Measurements from ENCODE around the gene IL34.

IL34 gene

DNA sequence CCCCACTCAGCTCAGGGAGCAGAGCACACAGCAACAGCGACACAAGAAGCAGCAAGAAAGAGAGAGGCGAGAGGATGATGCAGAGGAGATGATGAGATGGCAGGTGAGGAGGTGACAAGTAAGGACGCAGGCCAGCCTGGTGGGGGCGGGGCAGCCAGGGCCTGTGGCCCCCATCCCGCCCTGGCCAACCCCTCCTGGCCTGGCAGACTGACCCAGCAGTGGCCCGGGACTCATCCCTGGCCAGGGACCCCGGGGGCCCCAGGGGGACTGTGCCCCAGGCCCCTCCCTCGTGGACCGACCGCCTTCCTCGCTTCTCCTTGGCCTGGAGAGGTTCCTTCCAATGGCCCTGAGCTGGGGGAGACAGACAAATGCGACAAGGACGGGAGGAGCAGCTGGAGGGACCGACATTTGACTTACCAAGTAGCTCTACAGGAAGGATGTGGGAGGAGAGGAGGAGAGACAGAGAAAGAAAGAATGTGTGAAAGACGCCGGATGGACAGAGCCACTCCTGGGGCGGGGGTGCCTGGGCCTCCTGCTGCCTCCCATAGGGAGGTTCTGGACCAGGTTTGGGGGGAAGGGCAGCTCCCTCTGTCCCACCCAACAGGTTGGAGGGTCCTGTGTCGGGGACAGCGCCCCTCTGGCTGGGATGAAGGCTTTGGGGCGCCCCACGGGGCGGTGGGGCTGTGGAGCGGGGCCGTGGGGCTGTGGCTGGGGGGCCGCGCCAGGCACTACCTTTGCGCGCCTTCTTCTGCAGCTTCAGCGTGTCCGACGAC is 32.7 kb downstream of the IL34 start:
- no peak for DNase-seq

DNA sequence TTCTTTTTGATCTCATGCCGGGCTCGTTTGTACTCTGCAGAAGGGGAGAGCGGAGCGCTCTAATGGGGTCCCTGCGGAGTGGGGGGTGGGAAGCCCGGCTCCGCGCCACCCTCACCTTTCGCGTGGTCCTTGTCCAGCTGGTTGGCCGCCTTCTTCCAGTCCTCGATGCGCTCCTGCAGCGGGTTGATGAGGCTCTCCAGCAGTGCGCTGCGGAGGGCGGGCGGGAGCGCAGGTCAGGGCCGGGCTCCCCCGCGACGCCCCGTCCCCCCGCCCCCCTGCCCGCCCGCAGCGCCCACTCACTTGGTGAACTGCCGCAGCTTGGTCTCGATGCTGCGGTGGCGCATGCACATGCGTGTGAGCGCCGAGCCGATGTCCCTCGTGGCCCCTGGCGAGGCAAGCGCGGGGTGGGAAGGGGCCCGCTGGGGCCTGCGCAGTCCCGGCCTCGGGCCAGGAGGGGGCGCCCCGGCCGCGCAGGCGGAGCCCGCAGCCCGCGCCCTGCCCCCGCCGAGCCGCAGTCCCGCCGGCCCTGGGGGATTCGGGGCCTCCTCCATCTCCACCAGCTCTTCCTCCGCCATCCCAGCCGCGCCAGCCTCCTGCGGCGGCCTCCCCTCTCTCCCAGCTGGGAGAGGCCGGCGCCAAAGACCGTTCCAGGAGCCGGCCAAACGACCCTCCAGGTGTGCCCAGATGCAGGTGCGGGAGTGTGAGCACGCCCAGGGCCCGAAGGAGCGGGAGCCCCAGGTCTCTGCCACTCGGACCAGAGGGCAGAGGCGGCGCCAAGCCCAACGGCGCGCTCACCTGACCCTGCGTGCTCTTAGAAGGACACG is 33.5 kb downstream of the IL34 start:
- DNase-seq = no peak

DNA sequence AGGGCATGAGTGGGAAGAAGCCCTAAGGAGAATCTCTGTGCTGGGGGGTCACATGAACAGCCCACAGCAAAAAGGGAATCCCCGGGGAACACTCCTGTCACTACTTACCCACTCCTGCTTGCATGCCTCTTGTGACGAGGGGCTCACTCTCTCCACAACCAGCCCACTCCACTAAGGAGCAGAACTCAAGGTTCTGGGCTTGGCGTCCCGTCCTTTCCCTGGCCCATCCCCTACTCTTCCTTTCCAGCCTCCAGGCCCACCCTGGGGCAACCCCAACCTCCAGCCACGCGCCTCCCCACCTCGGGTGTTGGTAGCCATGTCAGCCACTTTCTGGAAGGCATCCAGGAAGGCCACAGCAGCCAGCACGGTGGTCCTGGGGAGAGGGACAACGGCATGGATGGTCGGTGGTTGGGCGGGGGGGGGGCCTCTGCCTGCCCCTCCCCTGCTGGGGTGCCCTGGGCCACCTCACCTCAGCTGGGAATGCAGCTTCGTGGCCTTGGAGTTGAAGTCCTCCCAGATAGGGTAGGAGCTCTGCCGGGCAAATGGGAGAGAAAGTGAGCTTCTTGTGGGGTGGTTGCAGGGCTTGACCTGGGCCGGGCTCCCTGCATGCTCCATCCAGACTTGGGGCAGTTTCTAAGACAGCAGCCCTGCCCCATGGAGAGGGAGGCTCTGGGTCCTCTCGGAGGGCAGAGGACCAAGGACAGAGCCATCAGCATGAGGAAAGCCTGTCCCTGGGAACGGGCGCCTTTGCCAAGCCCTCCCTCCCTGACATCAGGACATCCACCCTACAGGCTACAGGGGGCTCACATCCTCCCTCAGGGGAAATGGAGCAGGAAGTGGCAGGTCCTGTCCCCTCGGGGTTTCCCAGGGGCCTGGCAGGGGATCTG is 34.4 kb downstream of the IL34 start:
- DNase-seq = no peak

DNA sequence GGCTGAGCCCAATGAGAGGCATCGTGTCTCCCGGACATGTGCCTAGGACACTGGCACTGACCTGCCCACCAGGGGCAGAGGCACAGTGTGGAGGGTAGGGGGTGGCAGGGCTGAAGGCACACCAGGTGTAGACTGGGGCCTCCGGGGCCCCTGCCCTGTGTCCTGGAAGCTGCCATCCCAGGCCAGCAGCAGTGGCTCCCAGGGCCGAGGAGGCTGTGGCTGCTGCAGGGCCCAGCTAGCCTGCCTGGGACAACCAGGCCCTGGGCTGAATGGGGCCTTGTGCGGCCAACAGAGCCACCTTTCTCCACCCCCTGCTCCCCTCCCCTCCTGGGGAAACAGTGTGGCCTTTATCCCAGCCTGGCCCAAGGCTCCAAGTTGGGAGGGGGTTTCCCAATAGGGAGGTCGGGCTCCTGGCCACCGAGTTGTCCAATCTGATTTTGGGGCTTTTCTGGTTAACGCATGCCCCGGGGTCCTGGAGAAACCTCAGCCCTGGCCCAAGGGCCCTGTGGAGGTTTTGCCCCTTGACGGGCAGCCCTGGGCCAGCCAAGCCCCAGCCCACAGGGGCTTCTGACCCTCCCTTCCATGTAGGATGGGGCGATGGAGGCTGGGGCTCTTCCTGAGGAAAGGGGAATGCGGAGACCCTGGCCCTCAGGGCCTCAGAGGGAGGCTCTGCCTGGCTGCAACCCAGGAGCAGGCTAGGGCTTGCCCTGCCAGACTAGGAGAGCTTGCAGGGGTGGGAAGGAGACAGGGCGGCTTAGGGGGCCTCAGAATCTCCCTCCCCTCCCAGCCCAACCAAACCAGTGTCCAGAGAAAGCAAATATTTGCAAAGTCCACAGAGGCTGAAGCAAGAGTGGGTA is 35.3 kb downstream of the IL34 start:
- DNase-seq = no peak

DNA sequence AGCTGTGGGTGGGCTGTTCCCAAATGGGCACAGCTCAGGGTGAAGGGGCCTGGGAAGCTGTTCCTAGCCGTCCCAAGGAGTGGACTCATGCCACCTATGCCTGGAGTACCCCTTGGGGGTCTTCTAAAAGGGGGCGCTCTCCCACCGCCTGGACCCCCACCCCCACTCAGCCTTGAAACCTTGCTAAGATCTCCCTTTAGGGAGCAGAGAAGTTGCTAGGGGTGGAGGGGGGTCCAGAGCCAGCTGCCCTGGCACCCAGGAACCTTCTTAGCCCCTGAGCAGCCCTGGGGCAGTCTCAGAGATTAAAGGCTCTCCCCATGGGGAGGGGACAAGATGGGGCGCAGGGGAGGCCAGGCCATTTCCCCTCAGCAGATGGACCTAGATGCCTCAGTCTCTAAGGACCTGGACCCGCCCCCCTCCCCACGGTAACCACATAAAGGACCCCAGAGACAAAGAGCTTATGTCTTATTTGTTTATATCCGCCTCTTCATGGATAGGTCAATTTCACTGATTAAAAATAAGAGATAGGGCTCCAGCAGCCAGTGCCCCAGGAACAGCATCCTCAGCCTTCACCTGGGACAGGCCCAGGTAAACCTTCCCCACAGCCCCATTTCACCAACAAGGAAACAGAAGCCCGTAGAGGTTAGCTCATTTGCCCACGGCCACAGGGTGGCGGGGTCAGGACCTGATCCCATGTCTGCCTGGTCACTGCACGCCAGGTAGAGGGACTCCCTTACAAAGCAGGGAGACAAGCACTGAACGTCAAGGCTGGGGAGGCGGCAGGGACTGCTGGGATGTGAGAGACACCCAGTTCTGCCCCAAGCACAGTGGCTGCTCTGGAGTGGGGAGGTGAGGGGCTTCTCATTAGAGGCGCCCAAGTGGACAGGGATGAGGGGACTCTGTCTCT is 36.1 kb downstream of the IL34 start:
- DNase-seq = no peak

DNA sequence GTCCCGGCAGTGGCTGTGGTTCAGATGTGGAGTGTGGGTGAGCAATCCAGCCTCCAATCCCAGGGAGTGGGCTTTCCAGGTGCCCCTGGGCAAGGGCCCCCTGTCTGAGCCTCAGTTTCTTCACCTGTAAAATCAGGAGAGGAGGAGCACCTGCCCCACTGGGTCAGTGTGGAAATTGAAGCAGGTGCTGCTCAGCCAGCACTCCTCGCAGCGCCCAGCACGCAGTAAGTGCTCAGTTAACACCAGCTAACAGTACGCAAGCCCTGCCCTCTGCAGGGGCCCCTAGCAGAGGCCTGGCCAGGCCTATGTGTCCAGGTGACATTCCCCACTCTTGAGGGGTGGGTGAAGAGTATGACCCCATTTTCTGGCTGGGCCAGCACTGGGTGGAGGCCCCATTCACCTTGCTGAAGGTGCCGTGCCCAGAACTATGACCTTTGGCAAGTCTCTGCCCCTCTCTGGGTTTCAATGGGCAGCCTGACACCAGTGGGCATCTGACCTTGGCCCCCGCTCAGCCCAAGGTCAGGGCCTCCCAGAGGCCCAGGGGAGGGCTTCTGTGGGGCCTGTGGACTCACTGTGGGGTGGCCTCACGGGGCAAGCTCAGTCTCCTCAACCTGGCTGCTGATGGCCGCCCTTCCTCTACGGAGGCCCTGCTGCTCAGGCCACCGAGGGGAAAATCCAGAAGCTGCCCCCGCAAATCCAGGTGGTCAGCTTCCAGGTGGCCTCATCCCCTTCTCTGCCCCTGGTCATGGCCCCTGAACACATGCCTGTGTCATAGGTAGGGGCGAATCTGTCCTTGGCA is 37.0 kb downstream of the IL34 start:
- no peak for DNase-seq

DNA sequence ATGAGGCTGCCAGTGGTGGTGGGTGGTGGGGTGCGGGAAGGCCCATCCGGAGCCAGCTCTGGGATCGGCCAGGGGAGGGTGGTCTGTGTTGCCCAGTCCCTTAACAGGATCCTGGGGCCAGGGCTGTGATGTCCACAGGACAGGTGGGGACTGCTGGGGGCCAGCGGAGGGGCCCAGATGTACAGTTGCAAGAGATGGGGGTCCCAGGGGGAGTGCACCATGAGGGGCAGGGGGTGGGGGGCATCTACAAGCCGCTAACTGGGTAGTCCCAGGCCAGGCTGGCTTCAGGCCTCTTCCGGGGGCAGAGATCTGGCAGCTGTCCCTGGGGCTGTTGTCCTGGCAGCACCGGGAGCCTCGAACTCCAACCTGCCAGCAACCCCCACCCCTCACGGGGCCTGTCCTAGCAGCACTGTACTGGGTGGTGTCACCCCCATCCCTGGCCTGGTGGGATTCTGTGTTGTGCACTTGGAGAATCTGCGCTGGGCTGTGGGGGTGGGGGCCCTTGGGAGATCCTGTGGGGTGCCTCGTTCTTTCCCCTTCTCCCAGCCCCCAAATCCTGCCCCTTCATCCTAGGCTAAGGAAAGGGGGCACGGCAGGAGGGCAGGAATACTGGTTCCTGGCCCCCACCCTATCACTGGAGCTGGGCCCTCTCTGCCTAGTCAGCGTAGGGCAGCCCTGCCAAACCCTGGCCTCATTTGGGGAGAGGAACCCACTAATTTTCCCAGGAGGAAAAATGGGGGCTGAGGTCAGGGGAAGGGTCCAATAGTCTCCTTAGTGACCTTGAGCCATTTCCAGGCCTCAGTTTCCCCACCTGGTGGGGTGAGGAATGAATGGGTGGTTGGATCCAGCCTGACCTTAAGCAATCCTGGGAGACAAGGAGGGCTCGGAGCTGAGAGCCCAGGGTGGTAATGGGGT is 38.0 kb downstream of the IL34 start:
- no peak for DNase-seq

DNA sequence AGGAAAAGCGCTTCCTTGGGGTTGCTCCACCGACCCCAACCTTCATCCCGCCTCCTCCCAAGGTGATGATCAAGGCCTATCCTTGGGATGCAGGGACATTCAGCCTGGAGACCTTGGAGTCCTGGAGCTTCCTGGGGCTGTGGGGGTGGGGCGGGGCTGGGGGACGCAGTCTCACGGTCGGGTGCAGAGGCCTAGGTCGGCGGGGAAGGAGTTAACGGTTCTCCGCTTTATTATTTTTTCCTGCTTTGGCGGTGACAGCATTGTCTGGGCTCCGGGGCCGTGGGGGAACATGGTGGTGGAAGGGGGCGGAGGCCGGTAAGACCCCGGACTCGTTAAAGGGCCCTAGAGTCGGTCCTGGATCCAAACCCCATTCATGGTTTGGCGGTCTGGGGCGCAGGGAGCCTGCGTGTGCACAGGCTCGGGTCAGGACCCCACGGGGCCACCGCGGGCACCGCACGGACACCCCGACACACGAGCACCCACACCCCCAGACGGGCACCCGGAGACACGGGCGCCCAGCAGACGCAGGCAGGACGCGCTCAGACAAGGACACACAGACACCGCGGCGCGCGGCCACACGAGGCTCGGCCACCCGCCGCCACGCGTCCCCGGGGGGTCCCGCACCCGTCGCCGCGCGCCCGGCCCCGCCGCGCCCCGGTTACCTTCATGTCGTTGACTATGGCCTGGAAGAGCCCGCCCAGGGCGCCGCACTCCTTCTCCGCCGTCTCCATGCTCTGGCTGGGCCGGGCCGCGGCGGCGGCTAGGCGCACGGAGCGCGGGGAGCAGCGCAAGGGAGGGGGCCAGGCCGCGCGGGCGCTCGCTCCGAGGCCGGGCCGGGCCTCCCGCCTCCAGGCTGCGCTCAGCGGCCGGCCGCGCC is 38.9 kb downstream of the IL34 start:
- no peak for DNase-seq

DNA sequence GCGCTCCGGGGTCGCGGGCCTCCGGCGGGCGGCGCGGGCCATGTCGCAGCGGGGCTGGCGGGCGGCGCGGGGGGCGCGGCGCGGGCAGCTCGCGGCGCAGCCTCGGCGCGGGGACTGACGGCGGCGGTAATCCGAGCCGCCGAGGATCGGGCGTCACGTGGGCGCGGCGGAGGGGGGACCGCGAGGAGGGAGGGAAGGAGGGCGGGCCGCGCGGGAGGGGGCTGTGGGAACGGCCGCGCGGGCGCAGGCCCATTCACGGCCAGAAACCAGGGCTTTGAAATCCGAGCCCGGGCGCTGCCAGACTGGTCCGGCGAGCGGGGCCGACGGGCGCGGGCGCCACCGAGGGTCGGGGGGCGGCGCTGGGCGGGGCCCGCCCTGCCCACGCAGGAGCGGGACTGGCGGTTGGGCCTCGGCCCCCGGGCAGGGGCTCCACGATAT is 39.6 kb downstream of the IL34 start, which contains the start of gene MTSS2:
Gene MTSS2, minus strand, starts transcription at position 116 of the 438 bp plus-strand sequence. CDS start 262 bp downstream, outside the sequence.
- no peak for DNase-seq

DNA sequence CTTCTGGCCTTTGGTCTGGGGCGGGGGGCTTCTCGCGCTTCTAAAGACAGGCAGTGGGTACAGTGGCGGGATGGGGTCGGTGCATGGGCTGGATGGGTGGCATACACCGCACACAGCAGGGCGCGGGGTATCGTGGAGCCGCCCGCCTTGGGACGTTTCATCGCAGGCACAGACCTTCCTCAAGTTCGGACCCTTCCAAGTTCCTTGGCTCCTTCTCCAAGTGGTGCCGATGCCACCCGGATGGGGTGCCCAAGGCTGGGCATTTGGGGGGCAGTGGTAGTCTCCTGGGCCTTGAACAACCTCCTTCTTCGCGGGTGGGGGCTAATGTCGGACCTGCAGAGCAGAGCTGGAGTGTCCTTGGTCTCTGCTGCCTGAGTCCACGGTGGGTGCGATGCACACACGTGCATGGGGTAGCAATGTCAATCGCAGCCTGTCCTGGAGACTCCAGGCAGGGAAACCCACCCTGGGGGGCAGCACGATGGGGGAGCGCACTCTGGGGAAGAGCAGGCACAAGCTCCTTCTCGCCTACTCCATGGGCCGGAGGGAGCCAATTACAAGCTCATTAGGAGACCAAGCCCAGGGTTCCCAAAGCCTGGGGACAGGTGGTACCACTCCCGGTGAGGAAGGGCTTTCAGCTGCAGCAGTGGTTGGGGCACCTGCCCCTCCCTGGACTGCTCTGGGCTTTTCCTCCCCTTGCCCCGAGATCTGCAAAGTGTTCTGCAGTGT is 40.2 kb downstream of the IL34 start:
- DNase-seq = no peak

DNA sequence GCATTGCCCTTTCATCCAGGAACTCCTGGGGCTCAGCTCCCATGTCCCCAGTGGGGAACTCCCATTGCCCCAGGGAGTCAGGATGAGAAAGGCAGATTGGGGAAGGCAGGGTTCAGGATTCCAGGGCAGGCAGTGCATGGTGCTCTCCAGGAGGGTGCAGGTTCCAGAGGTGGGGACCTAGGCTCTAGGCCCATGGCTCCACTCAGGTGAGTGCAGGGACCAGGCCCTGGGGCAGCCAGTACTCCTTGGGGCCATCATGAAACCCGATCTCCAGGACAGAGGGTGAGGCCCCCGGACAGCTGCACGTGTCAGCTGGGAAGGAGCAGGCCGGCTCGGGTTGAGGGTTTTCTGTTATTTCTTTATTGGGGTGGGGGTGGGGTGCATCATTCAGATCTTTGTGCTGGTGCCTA is 40.7 kb downstream of the IL34 start:
- no peak for DNase-seq

DNA sequence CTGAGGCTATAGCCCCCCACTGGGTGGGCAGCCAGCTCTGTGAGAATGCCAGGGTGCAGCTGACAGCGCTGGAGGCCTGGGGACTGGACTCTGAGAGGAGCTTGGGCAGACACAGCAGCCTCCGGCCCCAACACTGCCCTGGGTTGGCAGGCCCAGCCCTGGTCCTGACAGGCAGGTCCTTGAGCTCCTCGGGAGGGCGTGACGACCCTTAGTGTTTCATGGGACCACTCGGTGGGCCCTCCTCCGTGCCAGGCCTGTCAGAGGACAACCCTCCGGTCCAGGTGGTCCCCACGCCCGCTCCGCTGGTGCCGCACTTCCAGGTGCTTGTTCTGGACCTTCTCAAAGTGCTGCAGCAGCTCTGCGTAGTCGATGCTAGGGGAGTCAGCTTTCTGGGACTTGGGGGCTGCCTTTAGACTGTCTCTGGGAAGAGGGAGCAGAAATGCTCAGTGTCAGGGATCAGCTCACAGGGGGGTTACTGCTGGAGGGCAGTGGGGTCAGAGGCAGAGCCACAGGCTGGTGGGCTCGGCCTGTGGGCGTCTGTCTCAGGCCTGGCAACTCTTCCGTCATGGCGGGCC is 41.4 kb downstream of the IL34 start:
- no peak for DNase-seq

DNA sequence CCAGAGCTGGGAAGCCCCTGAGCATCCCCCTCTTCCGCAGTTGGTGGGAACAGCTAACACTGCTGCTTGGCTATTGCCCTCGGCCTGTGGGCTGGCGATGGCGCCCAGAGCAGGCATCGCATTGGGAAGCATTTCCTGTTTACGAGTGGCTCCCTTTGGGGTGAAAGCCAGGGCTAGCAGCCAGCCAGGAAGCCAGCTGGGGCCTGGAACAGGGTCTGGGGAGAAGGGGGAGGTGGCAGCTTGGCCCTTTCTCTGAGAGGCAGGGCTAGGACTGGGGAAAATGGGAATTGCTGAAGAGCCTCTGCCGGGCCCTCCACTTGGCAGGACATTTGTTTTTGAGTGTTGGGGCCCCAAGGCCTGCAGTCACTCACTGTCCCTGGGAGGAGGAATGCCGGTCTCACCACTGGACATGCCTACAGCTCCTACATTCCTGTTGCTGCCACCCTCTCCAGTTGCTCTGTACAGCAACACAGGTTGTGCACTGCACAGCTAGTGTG is 41.9 kb downstream of the IL34 start:
- no peak for DNase-seq

DNA sequence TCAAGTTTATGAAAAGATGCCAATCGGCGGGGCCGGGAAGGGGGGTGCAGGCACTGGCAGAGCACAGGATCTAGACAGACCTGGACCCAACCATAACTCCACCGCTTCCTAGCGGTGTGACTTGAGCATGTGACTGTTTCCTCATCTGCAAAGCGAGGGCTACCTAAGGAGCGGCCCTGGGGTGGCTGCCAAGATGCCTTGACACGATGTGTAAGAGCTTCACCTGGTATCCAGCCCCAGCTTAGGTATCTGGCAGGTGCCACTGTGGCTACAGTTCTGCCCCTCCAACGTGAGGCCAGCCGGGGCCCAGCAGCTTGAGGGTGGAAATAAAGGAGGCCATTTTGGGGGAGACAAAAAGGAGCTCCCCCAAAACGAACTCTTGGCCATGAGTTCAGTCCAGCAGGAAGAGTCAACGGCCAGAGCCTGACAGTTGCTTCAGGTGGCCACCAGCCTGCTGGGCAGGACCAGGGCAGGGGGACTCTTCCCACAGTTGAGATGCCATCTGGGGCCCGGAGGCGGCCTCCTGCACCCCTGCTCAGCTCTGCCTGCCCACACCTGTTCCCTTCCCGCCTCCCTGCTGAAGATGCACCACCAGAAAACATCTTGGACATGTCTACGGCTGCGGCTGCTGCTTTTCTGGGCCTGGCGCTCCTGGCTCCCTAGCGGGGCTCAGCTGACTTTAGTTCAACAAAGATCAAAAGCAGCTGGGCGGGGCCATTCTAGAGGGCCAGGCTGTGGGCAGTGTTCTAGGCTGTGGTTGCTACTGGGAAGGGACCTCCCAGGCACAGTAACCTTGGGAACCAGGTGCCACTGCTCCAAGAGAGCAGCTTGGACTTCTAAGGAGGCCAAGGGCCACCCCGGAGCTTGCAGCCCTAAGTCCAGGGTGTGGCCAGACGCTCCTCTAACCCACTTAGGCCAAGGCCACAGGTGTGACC is 42.9 kb downstream of the IL34 start:
- DNase-seq = no peak
